Kidney epithelial cell (primary cell): ENCODE measurements around the gene CDON. TPM values are rescaled to one million over a fixed set of nuclear protein-coding genes. Genes with fewer than 3 reads are reported as not detected.

ENCODE experiments used
- DNase-seq: peaks from one replicate; pipeline ENCODE4 v3.0.0-alpha.2; 2010; ENCODE audit warnings: low read depth
- H3K27me3 ChIP-seq: 2 replicates; pipeline ENCODE4 v1.6.0; 2011; ENCODE audit warnings: low read length; ENCODE audit not compliant: control insufficient read depth, insufficient read depth
- H3K36me3 ChIP-seq: 2 replicates; pipeline ENCODE4 v1.5.1; 2011; ENCODE audit warnings: low read length; ENCODE audit not compliant: control insufficient read depth, insufficient read depth
- H3K4me3 ChIP-seq: 2 replicates; pipeline ENCODE4 v1.5.1; 2011; ENCODE audit warnings: low read depth, mild to moderate bottlenecking, control low read depth, low read length
- CTCF ChIP-seq: IDR thresholded peaks from 2 replicates; pipeline ENCODE4 v1.5.1; 2011; ENCODE audit warnings: mild to moderate bottlenecking, moderate library complexity, low read length, control low read depth, inconsistent platforms; ENCODE audit not compliant: insufficient read depth, poor library complexity, severe bottlenecking
- total RNA-seq: library from RNA; depleted of rRNA; stranded (reverse); fragments of >200 nt; gene quantifications from 2 replicates; pipeline ENCODE4 v1.2.3, GENCODE V29; 2015

Gene CDON
- total RNA-seq, 1 donor from 2014 or later, result 10.4 TPM

DNA sequence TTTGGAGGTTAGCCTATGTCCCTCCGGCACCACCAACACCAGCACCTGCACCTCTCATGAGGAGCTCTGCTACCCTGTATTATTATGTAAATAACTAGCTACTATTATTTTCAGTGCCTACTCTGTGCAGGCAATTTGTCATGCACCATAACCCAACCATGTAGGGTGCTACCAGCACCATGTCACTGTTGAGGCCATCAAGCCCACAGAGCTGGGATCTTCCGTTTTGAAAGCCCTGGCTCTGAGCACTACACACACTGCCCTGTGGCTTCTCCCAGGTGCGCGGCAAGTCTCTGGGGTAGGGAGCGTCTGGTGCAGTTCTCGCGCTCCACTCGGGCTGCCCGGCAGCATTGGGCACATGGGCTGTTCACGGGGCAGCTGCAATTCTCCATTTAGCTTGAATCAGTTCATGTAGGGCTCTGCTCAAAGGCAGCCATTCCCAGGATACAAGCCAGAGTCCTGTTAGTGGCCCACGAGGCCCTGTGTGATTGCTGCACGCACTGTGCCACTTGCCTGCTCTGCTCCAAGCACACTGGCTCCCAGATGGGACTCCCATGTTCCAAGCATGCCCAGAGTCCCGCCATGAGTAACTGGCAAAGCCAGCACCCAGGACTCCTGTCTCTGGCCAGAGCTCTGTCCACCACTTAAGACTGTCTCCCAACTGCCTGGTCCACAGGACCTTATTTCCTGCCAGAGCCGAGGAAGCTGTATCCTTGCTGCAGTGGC lies 42.5 kb upstream of the CDON start:
- no peaks in the 10 kb centered on the region for H3K36me3 ChIP-seq
- no peak for DNase-seq
- no peak overlapping the region for H3K4me3 ChIP-seq
- TF ChIP-seq CTCF, result no peak
- peaks cover 10% of the 10 kb centered on the region for H3K27me3 ChIP-seq

- Histone ChIP-seq H3K4me3 (no peak overlapping the region), H3K36me3 (no peaks in the 10 kb centered on the region), H3K27me3 (peaks cover 10% of the 10 kb centered on the region)
- TF ChIP-seq CTCF, result no peak
- no peak for DNase-seq
Observed at GRCh38 chr11:126104420-126104819, 41.8 kb upstream of the CDON start.

DNA sequence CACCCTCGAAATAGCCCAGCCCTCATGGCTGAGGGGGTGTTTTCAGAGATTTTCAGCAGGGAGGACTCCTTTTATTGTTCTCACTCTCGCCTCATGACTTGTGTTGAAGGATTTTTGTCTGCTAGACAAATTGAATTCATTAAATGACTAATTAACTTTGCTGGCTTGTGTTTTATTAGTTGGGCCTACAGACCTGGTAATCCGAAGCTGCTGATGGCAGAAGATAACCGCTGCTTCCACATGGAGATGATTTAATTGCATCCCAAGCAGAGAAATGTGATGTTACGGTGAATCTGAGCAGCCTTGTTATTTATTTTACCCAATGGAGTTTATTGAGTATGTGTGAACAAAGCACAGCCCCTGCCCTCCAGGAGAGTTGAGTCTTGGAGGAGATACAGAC lies 40.5 kb upstream of the CDON start:
- no peak for DNase-seq
- TF ChIP-seq CTCF, result no peak
- Histone ChIP-seq H3K27me3 (peaks cover 10% of the 10 kb centered on the region), H3K36me3 (no peaks in the 10 kb centered on the region), H3K4me3 (no peak overlapping the region)

DNA sequence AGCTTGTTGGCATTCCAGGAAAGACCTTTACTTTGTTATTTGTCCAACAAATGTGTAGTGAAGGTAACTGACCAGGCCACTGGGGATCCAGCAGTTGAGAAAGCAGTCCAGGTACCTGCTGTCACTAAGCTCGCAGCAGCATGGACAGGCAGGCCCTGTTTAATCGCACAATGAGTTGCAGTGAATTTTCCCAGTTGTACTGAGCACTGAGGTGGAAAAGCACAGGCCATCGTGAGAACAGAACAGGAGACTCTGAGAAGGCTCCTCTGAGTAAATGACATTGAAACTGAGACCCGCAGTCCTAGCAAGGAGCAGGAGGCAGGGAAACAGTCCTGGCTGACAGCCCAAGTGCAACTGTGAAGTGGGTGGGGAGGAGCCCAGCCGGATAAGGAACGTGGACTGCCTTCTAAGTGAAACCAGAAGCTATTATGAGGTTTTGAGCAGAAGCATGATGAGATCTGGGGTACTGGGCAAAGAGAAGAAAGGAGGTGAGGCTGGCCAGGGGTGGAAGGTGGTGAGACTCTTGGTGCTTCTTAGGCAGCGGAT lies 39.8 kb upstream of the CDON start:
- DNase-seq, result no peak
- Histone ChIP-seq H3K36me3 (no peaks in the 10 kb centered on the region), H3K27me3 (peaks cover 10% of the 10 kb centered on the region), H3K4me3 (no peak overlapping the region)
- TF ChIP-seq CTCF, result no peak

DNA sequence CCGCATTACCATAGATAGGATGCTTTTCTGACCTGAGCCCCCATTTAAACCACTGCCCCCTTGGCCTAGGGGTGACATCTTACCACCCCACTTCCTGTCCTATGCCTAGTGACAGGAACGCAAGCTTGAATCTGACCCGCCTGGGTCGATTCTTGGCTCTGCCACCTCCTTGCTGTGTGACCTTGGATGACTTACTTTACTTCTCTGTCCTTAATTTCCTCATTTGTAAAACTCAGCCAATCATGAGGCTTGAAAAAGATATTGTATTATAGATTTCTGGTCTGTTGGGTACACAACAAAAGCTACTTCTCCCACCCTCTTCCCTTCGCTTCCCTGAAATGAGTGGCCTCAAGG lies 39.2 kb upstream of the CDON start:
- Histone ChIP-seq H3K27me3 (peaks cover 10% of the 10 kb centered on the region), H3K36me3 (no peaks in the 10 kb centered on the region), H3K4me3 (no peak overlapping the region)
- no peak for TF ChIP-seq CTCF
- DNase-seq, result no peak
